Kidney (tissue), 14 donors: ENCODE results near the gene HNRNPH2. TPM values are rescaled to one million over a fixed set of nuclear protein-coding genes. Genes with fewer than 3 reads are reported as not detected.

Source experiments
- DNase-seq, 5 donors: peaks; one replicate each; pipeline ENCODE4 v3.0.0-alpha.2; 2013 to 2020
- FAIRE-seq: peaks from 2 replicates; lab custom pipeline; 2012; peaks lifted over from hg19 to GRCh38; lab: Jason Lieb, UNC
- H3K27ac ChIP-seq, 2 donors: one replicate each; pipeline ENCODE4 v1.7.0; 2013; ENCODE audit warnings: low read depth in 2 of 2, low read length in 2 of 2, inconsistent platforms in 1 of 2
- H3K27me3 ChIP-seq: one replicate; pipeline ENCODE4 v1.7.1; 2013; ENCODE audit warnings: low read length, inconsistent platforms; ENCODE audit not compliant: control insufficient read depth, insufficient read depth
- H3K36me3 ChIP-seq, 3 donors: one replicate each; pipeline versions ENCODE4 v1.7.0 to v1.7.1; 2013; ENCODE audit warnings: low read length in 3 of 3, control low read depth in 1 of 3, inconsistent platforms in 1 of 3; ENCODE audit not compliant: insufficient read depth in 3 of 3, control insufficient read depth in 2 of 3
- H3K4me1 ChIP-seq, 3 donors: one replicate each; pipeline versions ENCODE4 v1.7.0 to v1.7.1; 2013; ENCODE audit warnings: low read length in 3 of 3, inconsistent platforms in 1 of 3, low read depth in 1 of 3; ENCODE audit not compliant: control insufficient read depth in 2 of 3, insufficient read depth in 2 of 3
- H3K4me3 ChIP-seq, 3 donors: one replicate each; pipeline versions ENCODE4 v1.7.0 to v1.8.1; 2013; ENCODE audit warnings: low read length in 3 of 3, control low read depth in 1 of 3, inconsistent platforms in 1 of 3
- H3K9ac ChIP-seq, 3 donors: one replicate each; pipeline versions ENCODE4 v1.7.0 to v1.7.1; 2013; ENCODE audit warnings: low read length in 3 of 3, control low read depth in 1 of 3, inconsistent platforms in 1 of 3
- H3K9me3 ChIP-seq, 3 donors: one replicate each; pipeline versions ENCODE4 v1.7.0 to v1.7.1; 2013; ENCODE audit warnings: low read length in 3 of 3, control low read depth in 1 of 3, inconsistent platforms in 1 of 3; ENCODE audit not compliant: control insufficient read depth in 2 of 3, insufficient read depth in 1 of 3
- intact Hi-C: fragments of 100-400 bp; cut with DNase I; formaldehyde crosslinking; loops from one replicate; pipeline ENCODE4 v1.11.1; 2022
- polyA plus RNA-seq: library from polyadenylated mRNA; stranded (reverse); fragments of 350-450 nt; fragmentation: Illumina TruSeq; extraction: RNeasy Lipid Tissue Mini Kit (QIAGEN cat#74804); gene quantifications from one replicate; pipeline ENCODE4 v1.2.3, GENCODE V29; 2014; ENCODE audit warnings: low read depth, low replicate concordance; ENCODE audit not compliant: insufficient read depth
- total RNA-seq: library from RNA; stranded (reverse); fragmentation: NEBNext Ultra II Directional; extraction: Animal tissue kit (Norgen Biotek cat#: 25700); gene quantifications from one replicate; pipeline ENCODE4 v1.2.1, GENCODE V29; 2021
- TF ChIP-seq, protein P1 (sequence below): IDR thresholded peaks from 3 replicates; pipeline ENCODE4 v1.5.1; 2012; ENCODE audit warnings: mild to moderate bottlenecking, moderate library complexity, borderline replicate concordance; ENCODE audit not compliant: insufficient read depth; ENCODE audit errors: extremely low read depth
- donor health status: control.
- donor health status: control.
- donor health status: control.
- donor health status: control.
- donor health status: control.
- donor health status: DM: yes; HTN: yes; CAD: no.
- donor health status: Normal renal cell carcinoma (clear cell type).

The HNRNPH2 gene
- total and polyA plus RNA-seq, 2 donors from 2014 or later, result 68.1 to 79.5 TPM

DNA sequence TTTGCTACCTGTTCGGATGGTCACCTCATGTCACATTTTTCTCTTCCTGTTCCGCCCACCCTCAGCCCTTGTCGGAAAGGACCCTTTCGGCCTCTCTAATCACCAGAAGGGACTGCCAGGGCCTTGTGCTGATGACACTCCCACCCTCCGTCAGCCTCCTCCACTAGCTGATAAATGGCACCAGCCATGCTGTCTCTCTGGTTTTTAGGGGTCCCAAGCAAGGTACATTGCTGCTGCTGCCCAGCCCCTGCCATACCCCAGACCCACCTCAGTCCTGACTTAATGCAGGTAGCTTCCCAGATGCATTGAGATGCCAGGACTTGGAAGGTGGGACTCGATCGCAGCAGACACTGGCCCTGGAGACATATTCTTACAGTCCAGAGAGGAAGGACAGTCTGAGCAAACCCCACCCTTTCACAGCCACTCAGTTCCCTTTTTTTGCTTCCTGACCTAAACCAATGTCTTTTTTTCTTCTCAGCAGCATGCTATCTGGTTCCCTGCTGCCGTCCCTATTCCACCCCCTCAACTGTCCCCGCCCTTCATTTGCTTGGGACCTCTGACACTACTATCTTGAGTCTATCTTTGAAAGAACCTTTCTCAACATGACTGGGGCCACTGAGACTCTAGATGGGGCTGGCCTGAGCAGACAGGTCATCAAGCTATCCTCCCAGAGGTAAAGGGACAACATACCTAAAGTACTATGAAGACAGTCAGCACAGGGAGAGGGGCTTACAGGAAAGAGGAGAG, 22.1 kb upstream of the HNRNPH2 start, which contains the start of gene BTK:
TSS of gene BTK (minus strand) at position 397 of the 747 bp plus-strand sequence. CDS start 10,907 bp downstream, outside the sequence.
- no peaks in the 10 kb centered on the region for H3K9me3 ChIP-seq
- intact Hi-C loops, result no loop called here
- H3K27ac ChIP-seq, result no peak within 1 kb of the TSS
- H3K27me3 ChIP-seq, result no peaks in the 10 kb centered on the region
- H3K36me3 ChIP-seq, result no peaks in the 10 kb centered on the region
- DNase-seq, result no peak
- peaks cover 0 to 2% (median 0%) of the 10 kb centered on the region in 3 donors for H3K4me1 ChIP-seq
- TF ChIP-seq, protein P1, sequence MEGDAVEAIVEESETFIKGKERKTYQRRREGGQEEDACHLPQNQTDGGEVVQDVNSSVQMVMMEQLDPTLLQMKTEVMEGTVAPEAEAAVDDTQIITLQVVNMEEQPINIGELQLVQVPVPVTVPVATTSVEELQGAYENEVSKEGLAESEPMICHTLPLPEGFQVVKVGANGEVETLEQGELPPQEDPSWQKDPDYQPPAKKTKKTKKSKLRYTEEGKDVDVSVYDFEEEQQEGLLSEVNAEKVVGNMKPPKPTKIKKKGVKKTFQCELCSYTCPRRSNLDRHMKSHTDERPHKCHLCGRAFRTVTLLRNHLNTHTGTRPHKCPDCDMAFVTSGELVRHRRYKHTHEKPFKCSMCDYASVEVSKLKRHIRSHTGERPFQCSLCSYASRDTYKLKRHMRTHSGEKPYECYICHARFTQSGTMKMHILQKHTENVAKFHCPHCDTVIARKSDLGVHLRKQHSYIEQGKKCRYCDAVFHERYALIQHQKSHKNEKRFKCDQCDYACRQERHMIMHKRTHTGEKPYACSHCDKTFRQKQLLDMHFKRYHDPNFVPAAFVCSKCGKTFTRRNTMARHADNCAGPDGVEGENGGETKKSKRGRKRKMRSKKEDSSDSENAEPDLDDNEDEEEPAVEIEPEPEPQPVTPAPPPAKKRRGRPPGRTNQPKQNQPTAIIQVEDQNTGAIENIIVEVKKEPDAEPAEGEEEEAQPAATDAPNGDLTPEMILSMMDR, result no peak
- no peak for FAIRE-seq
- no peak within 1 kb of the TSS for H3K4me3 ChIP-seq
- H3K9ac ChIP-seq, result no peak within 1 kb of the TSS

DNA sequence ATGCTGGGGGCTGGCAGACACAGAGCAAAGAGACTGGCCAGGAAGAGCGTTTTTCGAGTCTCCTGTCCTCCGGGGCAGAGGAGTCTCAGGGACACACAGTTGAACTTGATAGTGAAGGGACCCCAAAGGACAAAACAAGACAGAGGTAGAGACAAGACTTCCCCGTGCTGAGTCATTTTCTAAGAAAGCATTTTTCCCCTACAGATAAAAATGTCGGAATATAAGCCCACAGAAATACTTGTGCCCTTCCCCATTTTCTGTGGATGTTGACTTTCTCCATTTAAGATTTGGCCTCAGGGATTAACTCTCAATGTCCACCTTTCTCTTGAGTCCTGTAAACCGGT, 21.5 kb upstream of the HNRNPH2 start:
- FAIRE-seq (no peak), DNase-seq (no peak)
- no peak overlapping the region for H3K4me3 ChIP-seq
- no peaks in the 10 kb centered on the region for H3K27me3 ChIP-seq
- H3K9me3 ChIP-seq, result no peaks in the 10 kb centered on the region
- no peaks in the 10 kb centered on the region for H3K36me3 ChIP-seq
- H3K9ac ChIP-seq, result no peak overlapping the region
- TF ChIP-seq, protein P1, result no peak
- H3K27ac ChIP-seq, result no peak overlapping the region
- H3K4me1 ChIP-seq, result peaks cover 0 to 2% (median 0%) of the 10 kb centered on the region in 3 donors
- intact Hi-C loops, result no loop called here

DNA sequence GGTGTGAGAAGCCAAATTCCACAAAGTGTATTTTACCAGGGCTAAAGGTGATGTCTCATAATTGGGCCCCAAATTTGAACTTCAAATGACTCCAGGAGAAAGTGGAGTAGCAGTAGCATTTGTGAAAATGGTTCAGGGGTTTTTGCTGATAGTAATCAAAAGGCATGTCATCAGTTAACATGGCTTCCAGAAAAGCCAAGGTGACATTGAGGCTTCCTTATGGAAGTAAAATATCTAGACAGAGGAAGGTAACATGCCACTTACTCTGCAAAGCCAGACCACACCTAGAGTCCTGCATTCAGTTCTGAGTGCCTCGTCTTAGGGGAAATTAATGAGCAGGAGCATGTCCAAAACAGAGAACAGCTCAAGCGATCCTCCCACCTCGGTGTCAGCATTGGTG, 19.4 kb upstream of the HNRNPH2 start:
- no peaks in the 10 kb centered on the region for H3K9me3 ChIP-seq
- H3K27ac ChIP-seq, result no peak overlapping the region
- intact Hi-C loops, result no loop called here
- no peaks in the 10 kb centered on the region for H3K36me3 ChIP-seq
- no peak for FAIRE-seq
- H3K4me1 ChIP-seq, result peaks cover 2 to 6% (median 4%) of the 10 kb centered on the region in 3 donors
- TF ChIP-seq, protein P1, result no peak
- H3K9ac ChIP-seq, result no peak overlapping the region
- H3K27me3 ChIP-seq, result no peaks in the 10 kb centered on the region
- DNase-seq, result no peak
- H3K4me3 ChIP-seq, result no peak overlapping the region
